Measurements from ENCODE around the gene RIOK3.

Gene RIOK3

DNA sequence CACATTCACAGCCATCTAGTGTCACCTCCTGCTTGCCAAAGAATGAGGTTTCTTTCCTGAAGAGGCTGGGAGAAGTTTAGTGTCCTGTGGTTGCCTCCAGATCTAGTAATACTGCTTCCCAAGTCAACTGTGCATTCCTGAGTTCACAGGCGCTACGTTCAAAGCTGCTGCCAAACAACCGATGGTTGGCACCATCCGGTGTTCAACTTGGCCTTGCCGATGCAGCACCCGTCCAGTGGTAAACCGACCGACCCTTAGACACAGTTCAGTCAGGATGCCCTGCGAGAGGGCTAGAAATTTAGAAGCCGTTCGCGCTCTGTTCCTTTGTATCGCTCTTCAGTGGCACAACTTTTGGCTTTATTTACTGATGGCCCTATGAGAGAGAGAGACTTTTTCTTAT lies 78.8 kb downstream of the RIOK3 start:
- no peak for DNase-seq

Data from amniotic stem cell (primary cell).